Activated T-cell treated with anti-CD3 and anti-CD28 coated beads for 48 hours (primary cell): Measurements from ENCODE around the gene NARF.
"Not testable (repeated sequence)": the region's sequence is repeated elsewhere in the genome, so short reads cannot be mapped to it uniquely, and the experiment has no call there.

Experiments used
- DNase-seq: peaks from one replicate; pipeline ENCODE4 v3.0.0-alpha.2; 2020; ENCODE audit warnings: low read depth

Gene NARF

DNA sequence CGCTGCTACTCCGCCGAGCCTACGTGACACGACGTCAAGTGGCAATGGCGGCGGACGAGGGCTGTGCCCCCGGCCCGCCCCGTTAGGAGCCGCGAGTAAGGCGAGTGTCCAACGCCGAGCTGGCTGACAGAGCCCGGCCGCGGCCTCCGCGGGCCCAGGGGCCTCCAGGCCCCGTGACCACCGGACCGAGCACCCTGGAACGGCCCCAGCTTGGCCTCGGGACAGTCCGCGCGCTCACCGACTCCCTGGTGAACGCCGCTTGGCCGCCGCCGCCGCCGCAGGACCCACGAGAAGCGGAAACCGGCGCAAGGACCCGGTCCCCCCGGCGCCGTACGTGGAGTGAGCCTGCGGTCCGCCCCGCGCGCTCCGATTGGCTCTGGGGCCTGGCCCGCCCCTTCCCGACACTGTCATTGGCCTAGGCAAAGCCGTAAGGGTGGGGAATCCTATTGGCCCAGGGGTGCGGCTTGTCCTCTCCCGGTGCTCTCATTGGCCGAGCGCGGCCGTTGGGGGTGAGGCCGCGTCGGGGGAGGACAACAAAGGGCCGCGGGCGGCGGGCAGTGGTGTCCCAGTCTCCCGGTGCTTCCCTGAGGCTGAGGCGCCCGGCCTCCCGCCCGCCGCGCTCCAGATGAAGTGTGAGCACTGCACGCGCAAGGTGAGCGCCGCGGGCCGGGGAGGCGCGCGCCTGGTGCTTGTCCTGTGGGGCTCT lies at the start of gene NARF:
Gene NARF, plus strand, starts transcription at position 563 of the 706 bp plus-strand sequence. Its CDS starts 63 bp downstream, at position 626.
- peak; percentile 94 for DNase-seq

DNA sequence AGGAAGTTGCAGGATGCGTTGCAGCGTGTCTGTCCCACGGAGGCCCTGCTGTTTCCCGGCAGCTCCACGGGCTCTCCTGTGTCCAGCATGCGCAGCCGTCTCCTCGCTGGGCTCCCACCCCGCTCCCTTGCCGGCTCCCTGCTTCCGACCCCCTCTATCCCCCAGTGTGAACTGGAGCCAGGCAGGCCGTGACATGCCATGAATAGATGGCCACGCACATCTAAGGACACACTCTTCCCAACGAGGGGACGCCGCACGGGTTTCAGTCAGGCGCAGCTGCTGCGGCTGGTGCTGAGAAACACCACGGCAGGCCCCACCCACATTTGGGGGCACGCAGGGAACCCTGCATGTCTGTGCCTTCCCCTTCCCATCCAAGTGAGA lies 49.6 kb upstream of the NARF start:
- DNase-seq, result no peak

DNA sequence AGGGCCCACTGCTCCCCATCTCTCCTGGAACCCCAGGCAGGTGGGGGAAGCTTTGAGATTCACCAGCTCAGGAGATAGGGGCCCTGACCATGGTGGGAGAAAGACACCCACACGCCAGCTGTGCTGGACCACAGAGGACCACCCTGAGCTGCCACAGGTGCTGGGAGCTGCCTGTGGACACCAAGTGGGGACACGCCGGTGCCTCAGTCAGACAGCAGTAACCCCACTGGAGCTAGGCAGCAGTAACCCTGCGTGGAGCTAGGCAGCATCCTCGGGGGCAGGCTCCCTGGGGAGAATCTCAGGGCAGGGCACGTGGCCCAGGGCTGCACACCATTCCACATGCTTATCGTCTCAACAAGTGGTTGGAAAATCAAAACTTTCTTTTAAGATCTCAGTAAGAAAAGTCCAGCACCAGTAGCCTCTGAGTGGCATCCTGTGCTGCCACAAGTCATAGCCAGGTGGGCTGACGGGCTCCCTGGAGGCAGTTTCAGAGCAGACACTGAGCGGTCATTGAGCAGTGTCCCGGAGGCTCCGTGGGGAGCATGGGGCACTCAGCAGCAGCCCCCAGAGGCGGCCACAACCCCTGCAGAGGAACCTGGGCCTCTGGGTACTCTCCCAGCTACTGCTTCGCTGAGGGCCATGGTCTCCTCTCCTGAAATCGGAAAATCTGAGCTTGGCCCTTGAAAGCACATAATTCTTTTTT lies 48.4 kb upstream of the NARF start:
- DNase-seq, result no peak

DNA sequence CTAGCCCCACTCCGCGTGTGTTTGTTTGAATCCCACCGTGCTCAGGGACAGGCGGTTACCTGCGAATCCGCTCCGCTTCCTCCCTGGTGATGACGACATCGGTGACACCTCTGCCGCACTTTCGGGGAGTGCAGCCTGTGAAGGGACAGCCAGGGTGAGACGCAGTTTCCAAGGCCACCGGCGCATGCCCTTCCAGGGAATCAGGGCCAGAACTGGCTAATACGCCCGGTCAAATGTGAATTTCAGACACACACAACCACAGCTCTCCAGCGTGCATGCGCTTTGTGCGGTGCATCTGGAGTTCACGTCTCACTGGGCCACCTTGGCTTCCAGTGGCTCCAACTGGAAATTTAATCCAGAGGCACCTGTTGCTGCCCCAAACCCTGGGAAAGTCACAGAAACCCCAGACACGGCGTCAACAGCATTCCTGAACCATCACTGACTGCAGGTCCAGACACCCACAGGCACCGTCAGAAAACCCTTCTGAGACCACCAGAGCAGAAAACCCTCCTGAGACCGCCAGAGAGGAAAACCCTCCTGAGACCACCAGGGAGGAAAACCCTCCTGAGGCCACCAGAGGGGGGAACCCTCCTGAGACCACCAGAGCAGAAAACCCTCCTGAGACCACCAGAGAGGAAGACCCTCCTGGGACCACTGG lies 47.0 kb upstream of the NARF start:
- no peak for DNase-seq

DNA sequence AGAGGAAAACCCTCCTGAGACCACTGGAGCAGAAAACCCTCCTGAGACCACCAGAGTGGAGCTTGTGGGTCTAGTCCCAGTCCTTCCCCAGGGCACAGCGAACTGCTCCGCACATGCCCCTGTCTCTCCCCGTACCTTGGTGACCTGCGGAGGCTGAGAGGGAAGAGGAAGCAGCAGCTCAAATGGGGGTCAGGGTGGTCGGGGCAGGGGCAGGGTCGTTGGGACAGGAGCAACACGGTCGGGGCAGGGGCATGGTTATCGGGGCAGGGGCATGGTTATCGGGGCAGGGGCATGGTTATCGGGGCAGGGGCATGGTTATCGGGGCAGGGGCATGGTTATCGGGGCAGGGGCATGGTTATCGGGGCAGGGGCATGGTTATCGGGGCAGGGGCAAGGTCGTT lies 46.5 kb upstream of the NARF start:
- DNase-seq, result not testable (repeated sequence)

DNA sequence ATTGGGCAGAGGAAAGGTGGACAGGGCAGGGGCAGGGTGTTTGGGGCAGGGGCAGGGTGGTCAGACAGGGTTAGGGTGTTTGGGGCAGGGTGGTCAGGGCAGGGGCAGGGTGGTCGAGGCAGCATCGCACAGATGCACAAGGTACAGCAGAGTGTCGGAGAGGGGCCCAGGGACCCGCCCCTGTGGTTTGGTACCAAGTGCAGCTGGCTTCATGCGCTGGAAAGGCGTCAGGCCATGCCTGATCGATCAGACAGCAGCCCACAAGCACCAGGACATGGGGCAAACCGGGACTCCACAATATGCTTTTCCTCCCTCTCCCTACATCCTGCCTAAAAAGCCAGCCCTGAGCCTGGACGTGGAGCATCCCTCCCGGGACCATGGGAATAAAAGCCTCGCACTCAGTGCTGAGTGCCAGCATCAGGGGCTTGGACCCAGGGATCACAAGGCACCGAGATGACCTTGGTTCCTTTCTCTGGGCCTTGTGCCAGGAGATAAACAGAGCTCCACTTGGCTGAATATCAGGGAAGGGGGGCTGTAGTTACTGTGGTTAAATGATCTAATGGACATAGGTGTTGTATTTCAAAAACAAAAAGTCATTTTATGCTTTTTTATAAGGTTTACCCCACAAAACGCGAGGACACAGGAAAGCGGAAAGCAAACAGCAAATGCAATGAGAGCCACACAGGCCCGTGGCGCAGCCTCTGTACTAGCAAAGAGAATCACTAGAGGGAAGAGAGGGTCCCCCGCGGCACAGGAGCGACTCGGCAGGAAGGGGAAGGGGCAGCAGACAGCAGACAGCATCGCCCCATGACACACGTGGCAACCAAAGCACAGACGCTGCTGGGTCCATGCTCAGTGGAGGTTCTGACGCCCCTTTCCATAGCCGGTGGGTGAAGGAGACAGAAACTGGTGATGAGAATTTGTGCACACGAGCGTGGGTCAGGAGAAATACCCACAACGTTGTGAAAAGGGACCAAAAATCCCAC lies 45.7 kb upstream of the NARF start:
- DNase-seq, result no peak

DNA sequence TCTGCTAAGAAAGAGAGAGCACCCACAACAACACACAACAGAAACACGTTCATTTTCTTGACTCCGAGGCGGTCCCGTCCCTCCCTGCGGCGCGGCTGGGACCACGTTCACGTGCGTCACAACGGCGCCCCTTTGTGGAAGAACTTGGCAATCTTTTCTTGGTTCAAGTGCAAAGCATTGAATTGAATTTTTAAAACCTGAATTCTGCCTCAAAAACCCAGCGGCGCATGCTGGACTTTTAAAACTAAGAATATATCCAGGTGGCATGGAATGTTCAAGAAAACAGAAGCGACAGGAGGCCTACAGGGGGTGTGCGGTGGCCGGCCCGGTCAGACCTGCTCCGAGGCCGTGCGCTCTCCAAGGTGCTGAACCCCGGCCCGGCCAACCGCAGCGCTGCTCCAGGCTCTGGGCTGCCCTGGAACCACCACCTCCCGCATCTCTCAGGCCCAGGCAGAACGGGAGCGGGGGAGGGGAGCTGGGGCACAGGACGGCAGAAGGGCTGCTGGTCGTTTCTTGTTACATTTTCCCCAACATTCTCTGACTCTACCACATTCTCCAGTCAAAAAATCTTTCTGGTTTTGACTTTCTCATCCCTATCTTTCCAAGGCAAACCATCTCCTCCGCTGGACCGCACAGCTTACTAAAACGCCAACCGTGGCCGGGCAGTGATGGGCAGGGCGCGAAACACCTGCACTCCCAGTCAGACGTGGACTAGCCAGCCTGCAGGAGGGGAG lies 43.8 kb upstream of the NARF start:
- DNase-seq, result peak; percentile 70

DNA sequence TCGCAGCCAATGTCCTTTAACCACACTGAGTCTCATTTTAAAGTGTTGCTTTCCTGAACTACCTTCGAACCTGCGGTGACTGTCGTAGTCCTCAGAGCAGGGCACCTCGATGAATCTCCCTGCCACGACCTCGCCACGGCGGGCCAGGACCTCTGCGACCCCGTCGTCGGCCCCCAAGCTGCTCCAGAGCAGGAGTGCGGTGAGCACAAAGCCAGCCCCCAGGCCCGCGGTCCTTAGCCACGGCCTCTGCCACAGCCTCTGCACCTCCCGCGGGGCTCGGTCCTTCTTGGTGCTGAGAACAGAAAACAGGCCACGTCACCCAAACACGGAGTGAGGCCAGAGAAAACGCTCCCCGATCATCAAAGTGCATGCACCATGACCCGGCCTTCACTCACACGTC lies 43.2 kb upstream of the NARF start:
- DNase-seq, result no peak

DNA sequence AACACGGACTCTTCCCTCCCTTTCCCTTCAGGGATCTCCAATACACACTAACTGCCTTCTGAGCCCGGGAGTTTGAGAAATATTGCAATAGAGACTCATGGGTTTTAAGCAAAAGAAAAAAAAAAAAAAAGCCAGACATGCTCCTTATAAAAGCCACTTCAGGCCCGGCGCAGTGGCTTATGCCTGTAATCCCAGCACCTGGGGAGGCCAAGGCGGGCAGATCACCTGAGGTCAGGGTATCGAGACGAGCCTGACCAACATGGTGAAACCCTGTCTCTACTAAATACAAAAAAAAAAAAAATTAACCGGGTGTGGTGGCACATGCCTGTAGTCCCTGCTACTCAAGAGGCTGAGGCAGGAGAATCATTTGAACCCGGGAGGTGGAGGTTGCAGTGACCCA lies 42.8 kb upstream of the NARF start:
- no peak for DNase-seq

DNA sequence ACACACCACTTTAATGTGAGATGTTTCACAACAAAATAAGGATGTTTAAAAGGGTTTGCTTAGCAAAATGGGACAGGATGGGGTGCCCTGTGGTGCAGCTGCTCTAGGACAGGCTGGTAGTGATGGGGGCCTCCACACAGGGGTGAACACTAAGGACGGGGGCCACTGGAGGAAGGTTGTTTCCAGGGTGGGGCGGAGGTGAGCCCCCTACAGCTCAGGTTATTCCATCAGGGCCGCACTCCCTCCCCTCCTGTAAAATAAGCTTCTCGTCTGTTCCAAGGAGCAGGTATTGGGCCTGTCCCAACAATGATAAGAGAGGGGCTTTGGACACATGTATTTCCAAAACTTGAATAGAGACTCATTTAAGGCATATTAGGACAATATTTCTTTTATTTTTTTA lies 42.3 kb upstream of the NARF start:
- DNase-seq, result no peak

DNA sequence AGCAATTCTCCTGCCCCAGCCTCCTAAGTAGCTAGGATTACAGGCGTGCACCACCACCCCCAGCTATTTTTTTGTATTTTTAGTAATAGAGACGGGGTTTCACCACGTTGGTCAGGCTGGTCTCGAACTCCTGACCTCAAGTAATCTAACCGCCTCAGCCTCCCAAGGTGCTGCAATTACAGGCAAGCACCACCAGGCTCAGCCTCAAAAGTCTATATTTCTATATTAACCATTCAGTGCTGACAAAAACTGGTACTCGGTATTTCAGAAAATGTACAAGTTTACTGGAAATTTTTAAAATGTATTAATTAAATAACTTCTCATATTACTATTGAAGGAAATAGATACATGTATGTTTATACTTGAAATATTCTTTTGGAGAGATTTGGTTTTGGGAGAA lies 41.8 kb upstream of the NARF start:
- DNase-seq, result no peak

DNA sequence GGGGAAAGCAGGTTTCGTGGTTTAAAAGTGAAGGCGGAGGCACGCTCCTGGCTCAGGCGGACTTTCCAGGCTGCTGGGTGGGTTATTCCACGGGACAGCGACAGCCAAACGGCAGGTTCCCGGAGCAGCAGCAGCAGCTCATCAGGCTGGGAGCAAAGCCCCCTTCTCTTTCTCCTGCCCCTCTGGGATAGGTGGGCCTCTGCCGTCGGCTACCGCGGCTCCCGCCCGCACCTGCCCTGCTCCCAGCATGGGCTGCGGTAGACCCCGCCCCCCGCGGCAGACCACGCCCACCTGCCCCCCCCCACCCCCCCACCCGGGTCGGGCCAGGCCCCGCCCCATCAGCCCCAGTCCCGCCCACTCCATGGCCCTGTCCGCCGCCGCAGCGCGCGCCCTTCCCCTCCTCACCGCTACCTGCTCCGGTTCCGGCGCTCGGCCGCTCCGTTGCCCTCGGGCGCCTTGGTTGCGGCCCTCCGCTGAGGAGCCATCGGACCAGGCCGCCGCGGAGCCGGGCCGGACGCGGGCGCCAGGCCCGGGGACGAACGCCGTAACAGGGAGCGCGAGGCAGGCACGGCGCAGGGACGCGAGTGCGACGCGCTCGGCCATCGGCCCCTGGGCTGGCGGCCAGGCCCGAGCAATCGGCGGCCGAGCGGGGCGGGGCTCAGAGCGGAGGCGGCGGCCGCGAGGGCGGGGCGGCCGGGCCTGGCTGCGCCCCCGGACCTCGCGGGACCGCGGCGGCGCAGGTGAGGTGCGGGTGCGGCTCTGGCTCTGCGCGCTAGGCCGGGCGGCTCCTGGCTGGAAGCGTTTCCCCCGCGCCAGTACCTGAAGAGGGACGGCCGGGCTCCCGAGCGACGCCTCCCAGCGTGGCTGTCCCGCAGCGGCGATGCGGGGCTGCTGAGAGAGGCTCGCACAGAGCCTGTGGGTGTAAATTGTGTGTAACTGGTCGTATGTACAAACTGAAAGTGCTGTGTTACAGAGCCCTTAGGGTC lies 40.2 kb upstream of the NARF start, which contains the start of the genes HEXD and OGFOD3:
Gene HEXD, plus strand, starts transcription at position 347 of the 986 bp plus-strand sequence. CDS start 1,453 bp downstream, outside the sequence.
Gene OGFOD3, minus strand, starts transcription at position 586 of the 986 bp plus-strand sequence. Its CDS starts 101 bp downstream, at position 485.
- peak; percentile 85 for DNase-seq

DNA sequence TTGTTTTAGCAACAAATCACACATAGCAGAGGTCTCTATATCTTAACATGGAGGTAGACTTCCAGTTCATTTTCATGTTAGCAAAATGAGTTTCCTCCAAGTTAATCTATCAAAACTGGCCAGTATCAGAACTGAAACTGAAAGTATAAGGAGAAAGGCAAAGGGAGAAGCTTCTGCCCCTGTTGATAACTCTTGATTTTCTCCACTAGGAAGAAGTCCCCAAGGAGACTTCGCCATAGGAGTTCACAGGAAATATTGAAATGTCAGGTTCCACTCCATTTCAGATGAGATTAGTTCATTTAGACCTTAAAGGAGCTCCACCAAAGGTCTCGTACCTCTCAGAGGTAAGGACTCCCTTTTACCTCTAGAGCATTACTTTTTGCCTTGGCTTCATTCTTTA lies 39.0 kb upstream of the NARF start:
- DNase-seq, result no peak

DNA sequence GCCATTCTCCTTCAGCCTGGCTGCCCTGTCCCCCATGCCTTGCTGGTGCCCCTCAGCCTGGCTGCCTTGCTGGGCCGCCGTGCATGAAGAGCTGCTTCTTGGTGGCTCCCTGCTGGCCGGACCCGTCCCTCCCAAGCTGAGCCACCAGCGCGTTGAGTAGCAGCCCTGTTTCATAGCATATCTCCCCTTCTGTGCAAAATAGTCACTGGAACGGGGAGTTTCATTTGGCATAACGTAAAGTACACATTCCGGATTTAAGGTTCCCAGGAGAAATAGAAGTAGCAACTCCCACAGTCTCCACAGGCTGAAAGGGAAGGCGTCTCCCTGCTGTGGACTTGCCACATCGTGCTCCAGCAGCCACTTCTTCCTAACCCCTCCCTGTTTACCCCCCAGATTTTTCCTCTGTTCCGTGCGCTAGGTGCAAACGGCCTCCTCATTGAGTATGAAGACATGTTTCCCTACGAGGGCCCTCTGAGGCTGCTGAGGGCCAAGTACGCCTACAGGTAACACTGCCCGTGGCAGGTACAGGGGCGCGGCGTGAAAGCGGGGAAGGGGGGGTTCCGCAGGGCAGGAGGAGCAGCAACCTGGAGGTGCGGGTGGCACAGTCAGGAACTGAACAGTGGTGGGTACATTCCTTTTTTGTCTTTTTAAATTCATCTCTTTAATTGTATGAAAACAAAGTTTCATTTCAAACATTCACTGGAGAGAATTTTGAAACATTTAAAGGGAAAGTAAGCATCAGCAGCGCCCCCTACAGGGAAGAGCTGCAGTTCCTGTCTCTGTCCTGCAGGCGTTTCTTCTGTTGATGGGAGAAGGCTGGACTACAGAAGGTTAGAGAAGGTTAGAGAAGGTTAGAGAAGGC lies 34.3 kb upstream of the NARF start:
- DNase-seq, result peak; percentile 52

DNA sequence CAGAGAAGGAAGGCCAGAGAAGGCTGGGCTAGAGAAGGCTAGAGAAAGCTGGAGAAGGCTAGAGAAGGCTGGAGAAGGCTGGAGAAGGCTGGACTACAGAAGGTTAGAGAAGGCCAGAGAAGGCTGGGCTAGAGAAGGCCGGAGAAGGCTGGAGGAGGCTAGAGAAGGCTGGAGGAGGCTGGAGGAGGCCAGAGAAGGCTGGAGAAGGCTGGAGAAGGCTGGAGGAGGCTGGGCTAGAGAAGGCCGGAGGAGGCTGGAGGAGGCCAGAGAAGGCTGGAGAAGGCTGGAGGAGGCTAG lies 33.7 kb upstream of the NARF start:
- no peak for DNase-seq

DNA sequence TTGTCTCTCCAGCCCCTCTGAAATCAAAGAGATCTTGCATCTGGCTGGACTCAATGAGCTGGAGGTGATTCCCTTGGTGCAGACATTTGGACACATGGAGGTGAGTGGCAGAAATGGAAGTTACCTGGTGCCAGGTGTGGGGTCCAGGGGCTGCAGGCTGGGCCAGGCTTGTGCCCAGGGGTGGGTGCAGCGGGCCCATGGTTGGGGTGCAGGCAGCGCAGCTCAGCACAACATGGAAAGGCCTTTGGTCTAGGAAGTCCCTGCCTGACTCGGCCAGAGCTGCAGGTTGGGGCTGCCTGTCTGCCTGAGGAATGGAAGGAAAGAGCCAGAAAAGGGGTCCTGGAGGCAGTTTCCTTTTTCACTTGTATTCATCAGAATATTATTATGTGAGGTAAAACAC lies 30.0 kb upstream of the NARF start:
- no peak for DNase-seq

DNA sequence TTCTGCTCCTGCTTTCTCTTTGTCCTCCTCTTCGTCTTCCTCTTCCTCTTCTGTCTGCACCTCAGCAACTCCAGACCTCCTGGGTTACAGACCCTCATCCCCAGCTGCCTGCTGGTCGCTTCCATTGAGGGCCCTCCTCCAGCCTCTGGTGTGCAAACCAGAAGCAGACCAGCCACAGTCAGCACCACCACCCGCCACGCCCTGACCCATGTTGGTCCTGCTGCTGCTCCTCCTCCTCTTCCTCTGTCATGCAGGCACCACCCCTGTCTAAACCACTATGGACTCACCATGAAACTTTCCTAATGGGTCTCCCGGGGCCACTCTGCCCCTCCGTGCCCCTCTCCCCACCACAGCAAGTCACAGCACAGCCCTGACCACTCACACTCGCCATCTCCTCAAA lies 28.7 kb upstream of the NARF start:
- DNase-seq, result no peak

DNA sequence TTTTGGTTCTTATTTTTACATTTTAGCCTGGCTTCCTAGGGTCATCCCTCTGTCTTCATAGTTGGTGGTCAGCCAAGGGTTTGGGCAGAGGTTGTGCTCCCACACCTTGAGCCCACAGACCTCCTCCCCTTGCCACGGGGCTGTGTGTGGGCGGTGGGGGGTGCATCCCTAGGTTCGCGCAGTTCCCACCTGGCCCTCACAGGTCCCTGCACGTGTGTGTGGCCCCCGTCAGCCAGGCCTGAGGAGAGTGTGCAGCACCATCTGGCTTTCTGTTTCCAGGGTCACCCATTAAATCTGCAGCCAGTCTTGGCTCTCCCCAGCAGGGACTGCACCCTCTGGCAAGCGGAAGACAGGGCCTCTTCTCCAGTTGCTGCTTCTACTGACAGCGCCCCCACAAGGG lies 26.5 kb upstream of the NARF start:
- DNase-seq, result no peak

DNA sequence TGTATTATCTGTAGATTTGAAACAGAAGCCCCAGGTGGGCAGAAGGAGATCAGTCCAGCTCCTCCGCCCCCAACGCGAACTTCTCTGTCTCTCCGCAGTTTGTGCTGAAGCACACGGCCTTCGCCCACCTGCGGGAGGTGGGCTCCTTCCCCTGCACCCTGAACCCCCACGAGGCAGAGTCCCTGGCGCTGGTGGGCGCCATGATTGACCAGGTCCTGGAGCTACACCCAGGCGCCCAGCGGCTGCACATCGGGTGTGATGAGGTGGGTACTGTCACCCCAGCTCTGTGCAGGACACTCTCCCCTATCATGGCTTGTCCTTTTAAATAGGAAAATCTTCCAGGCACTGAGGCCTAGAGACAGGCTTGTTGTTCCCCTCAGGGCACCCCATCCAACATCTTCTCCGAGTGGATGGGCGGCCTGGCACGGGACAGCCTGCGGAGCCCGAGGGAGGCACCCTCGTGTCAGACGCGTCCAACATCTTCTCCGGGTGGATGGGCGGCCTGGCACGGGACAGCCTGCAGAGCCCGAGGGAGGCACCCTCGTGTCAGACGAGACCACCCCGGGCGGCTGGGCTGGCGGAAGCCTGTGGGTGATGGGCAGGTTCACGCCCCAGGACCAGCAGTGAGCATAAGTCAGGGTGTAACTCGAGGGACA lies 24.9 kb upstream of the NARF start:
- no peak for DNase-seq
